ENCODE data around the gene TMEM170B.

The TMEM170B gene

GRCh38 chr6:11622156-11622555 is 84.6 kb downstream of the TMEM170B start:
- no peak overlapping the region for H3K9ac ChIP-seq (ENCODE audit: low read length)
- H3F3A ChIP-seq (ENCODE audit: insufficient read depth, low read length), result no peaks in the 10 kb centered on the region
- H3K27me3 ChIP-seq (ENCODE audit: insufficient read depth, low read length), result no peaks in the 10 kb centered on the region; the same call in 1 of the 2 replicates
- no peak for TF ChIP-seq EZH2 (IDR thresholded peaks at IDR 0.05; ENCODE audit: borderline replicate concordance, low read length)
- no peak for TF ChIP-seq CTCF (IDR thresholded peaks at IDR 0.05; ENCODE audit: low read length)
- H3K79me2 ChIP-seq (ENCODE audit: insufficient read depth, low read length), result no peaks in the 10 kb centered on the region
- H3K4me2 ChIP-seq (ENCODE audit: low read length), result no peak overlapping the region
- no peak overlapping the region for H3K4me3 ChIP-seq (ENCODE audit: low read depth, low read length, poor library complexity, severe bottlenecking)
- H3K4me1 ChIP-seq (ENCODE audit: insufficient read depth, low read length, severe bottlenecking), result no peaks in the 10 kb centered on the region
- H3K9me3 ChIP-seq (ENCODE audit: low read length), result no peaks in the 10 kb centered on the region
- no peak overlapping the region for H3K27ac ChIP-seq (ENCODE audit: low read depth, low read length, poor library complexity, severe bottlenecking)
- no peaks in the 10 kb centered on the region for H4K20me1 ChIP-seq (ENCODE audit: insufficient read depth, low read length)
- no peak overlapping the region for H2AFZ ChIP-seq (ENCODE audit: low read length)
- H3K9me2 ChIP-seq (ENCODE audit: low read depth, low read length), result no peaks in the 10 kb centered on the region
- H3K36me3 ChIP-seq (ENCODE audit: insufficient read depth, low read length), result no peaks in the 10 kb centered on the region; the same call in 1 of the 2 replicates

- no peaks in the 10 kb centered on the region for H4K20me1 ChIP-seq (ENCODE audit: insufficient read depth, low read length)
- no peaks in the 10 kb centered on the region; the same call in 1 of the 2 replicates for H3K36me3 ChIP-seq (ENCODE audit: insufficient read depth, low read length)
- TF ChIP-seq CTCF (IDR thresholded peaks at IDR 0.05; ENCODE audit: low read length), result no peak
- no peak for TF ChIP-seq EZH2 (IDR thresholded peaks at IDR 0.05; ENCODE audit: borderline replicate concordance, low read length)
- H2AFZ ChIP-seq (ENCODE audit: low read length), result no peak overlapping the region
- H3K27me3 ChIP-seq (ENCODE audit: insufficient read depth, low read length), result no peaks in the 10 kb centered on the region; the same call in 1 of the 2 replicates
- no peaks in the 10 kb centered on the region for H3K9me2 ChIP-seq (ENCODE audit: low read depth, low read length)
- no peaks in the 10 kb centered on the region for H3K4me1 ChIP-seq (ENCODE audit: insufficient read depth, low read length, severe bottlenecking)
- no peaks in the 10 kb centered on the region for H3K9me3 ChIP-seq (ENCODE audit: low read length)
- no peak overlapping the region for H3K27ac ChIP-seq (ENCODE audit: low read depth, low read length, poor library complexity, severe bottlenecking)
- no peak overlapping the region for H3K4me2 ChIP-seq (ENCODE audit: low read length)
- H3K79me2 ChIP-seq (ENCODE audit: insufficient read depth, low read length), result no peaks in the 10 kb centered on the region
- no peak overlapping the region for H3K9ac ChIP-seq (ENCODE audit: low read length)
- H3K4me3 ChIP-seq (ENCODE audit: low read depth, low read length, poor library complexity, severe bottlenecking), result no peak overlapping the region
- no peaks in the 10 kb centered on the region for H3F3A ChIP-seq (ENCODE audit: insufficient read depth, low read length)
Measured at GRCh38 chr6:11623272-11623671, 85.7 kb downstream of the TMEM170B start.

- TF ChIP-seq CTCF (IDR thresholded peaks at IDR 0.05; ENCODE audit: low read length), result no peak
- no peak for TF ChIP-seq EZH2 (IDR thresholded peaks at IDR 0.05; ENCODE audit: borderline replicate concordance, low read length)
- no peak overlapping the region for H3K27ac ChIP-seq (ENCODE audit: low read depth, low read length, poor library complexity, severe bottlenecking)
- H3K9me2 ChIP-seq (ENCODE audit: low read depth, low read length), result no peaks in the 10 kb centered on the region
- H3K9ac ChIP-seq (ENCODE audit: low read length), result no peak overlapping the region
- no peaks in the 10 kb centered on the region; the same call in 1 of the 2 replicates for H3K36me3 ChIP-seq (ENCODE audit: insufficient read depth, low read length)
- H4K20me1 ChIP-seq (ENCODE audit: insufficient read depth, low read length), result no peaks in the 10 kb centered on the region
- no peaks in the 10 kb centered on the region; the same call in 1 of the 2 replicates for H3K27me3 ChIP-seq (ENCODE audit: insufficient read depth, low read length)
- H3F3A ChIP-seq (ENCODE audit: insufficient read depth, low read length), result no peaks in the 10 kb centered on the region
- no peak overlapping the region for H3K4me3 ChIP-seq (ENCODE audit: low read depth, low read length, poor library complexity, severe bottlenecking)
- no peak overlapping the region for H3K4me2 ChIP-seq (ENCODE audit: low read length)
- H3K9me3 ChIP-seq (ENCODE audit: low read length), result no peaks in the 10 kb centered on the region
- no peaks in the 10 kb centered on the region for H3K4me1 ChIP-seq (ENCODE audit: insufficient read depth, low read length, severe bottlenecking)
- no peaks in the 10 kb centered on the region for H3K79me2 ChIP-seq (ENCODE audit: insufficient read depth, low read length)
- no peak overlapping the region for H2AFZ ChIP-seq (ENCODE audit: low read length)
Measured at GRCh38 chr6:11625302-11625701, 87.8 kb downstream of the TMEM170B start.

All from OCI-LY1 (cell line).